Lower lobe of right lung (tissue), 2 donors: ENCODE measurements around the gene NEDD9. TPM values are rescaled to one million over a fixed set of nuclear protein-coding genes. Genes with fewer than 3 reads are reported as not detected.

ENCODE experiments used
- ATAC-seq, 2 donors: fragments of 200-7000 bp; cut with Tn5 transposase; one replicate each; pipeline ENCODE4 v1.9.1; 2020 to 2022; ENCODE audit warnings: mild to moderate bottlenecking in 2 of 2, moderate library complexity in 2 of 2
- DNase-seq: peaks from one replicate; pipeline ENCODE4 v3.0.0-alpha.2; 2020
- H3K27ac ChIP-seq: fragments of 200-600 bp; one replicate; pipeline ENCODE4 v1.8.0; 2022
- H3K27me3 ChIP-seq: fragments of 200-600 bp; one replicate; pipeline ENCODE4 v1.8.0; 2022; ENCODE audit warnings: low read depth
- H3K36me3 ChIP-seq: fragments of 200-600 bp; one replicate; pipeline ENCODE4 v1.8.0; 2022; ENCODE audit warnings: mild to moderate bottlenecking
- H3K4me1 ChIP-seq: fragments of 200-600 bp; one replicate; pipeline ENCODE4 v1.8.0; 2022
- H3K4me3 ChIP-seq: fragments of 200-600 bp; one replicate; pipeline ENCODE4 v1.8.0; 2022; ENCODE audit warnings: mild to moderate bottlenecking
- H3K9me3 ChIP-seq: fragments of 200-600 bp; one replicate; pipeline ENCODE4 v1.8.0; 2022
- CTCF ChIP-seq: fragments of 200-600 bp; IDR thresholded peaks from one replicate; pipeline ENCODE4 v1.8.0; 2022; ENCODE audit warnings: antibody characterized with exemption, mild to moderate bottlenecking
- intact Hi-C: fragments of 100-400 bp; cut with DNase I; formaldehyde crosslinking; loops from one replicate; pipeline ENCODE4 v1.11.0; 2022
- total RNA-seq: library from RNA; stranded (reverse); fragmentation: NEBNext Ultra II Directional; extraction: Animal tissue kit (Norgen Biotek cat#: 25700); gene quantifications from one replicate; pipeline ENCODE4 v1.2.1, GENCODE V29; 2021
- donor health status: DM: no; HTN: yes; CAD: no; lungs with severe emphysema.

The NEDD9 gene
- total RNA-seq, 1 donor from 2014 or later, result 127 TPM

GRCh38 chr6:11136809-11137208, 95.7 kb downstream of the NEDD9 start:
- intact Hi-C loops, result no loop called here
- Histone ChIP-seq H3K4me1 (no peaks in the 10 kb centered on the region), H3K36me3 (peaks cover 14% of the 10 kb centered on the region), H3K27me3 (no peaks in the 10 kb centered on the region), H3K27ac (no peak overlapping the region), H3K9me3 (no peaks in the 10 kb centered on the region), H3K4me3 (no peak overlapping the region)
- TF ChIP-seq CTCF, result no peak
- DNase-seq (no peak), ATAC-seq (no peak)

Other genes starting within 250 kb of the NEDD9 start
- gene ELOVL2, start 188.4 kb downstream of the NEDD9 start, total RNA-seq, result 0.21 TPM
- 7.9 TPM for gene SMIM13, start 138.8 kb downstream of the NEDD9 start, total RNA-seq
- 0.65 TPM for gene ERVFRD-1, start 120.9 kb downstream of the NEDD9 start, total RNA-seq